NCI-H187 treated with DMSO at 0.1 percent for 48 hours (cell line): Measurements from ENCODE around the gene SFRP2.

Experiments
- DNase-seq: peaks from one replicate; lab custom pipeline; 2025; lab: John Stamatoyannopoulos, UW

SFRP2 gene

DNA sequence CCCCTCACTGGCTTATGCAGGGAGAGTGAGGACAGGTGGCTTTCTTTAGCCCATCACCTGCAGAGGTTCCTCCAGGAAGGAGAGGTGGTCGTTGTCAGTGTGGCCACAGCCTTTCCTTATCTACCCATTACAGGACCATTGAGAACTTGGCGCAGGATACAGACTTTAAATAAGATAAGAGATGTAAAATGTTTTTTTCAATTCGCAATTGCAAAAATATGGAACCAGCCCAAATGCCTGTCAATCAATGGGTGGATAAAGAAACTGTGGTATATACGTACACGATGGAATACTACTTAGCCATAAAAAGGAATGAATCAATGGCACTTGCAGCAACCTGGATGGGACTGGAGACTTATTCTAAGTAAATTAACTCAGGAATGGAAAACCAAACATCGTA, 22.1 kb downstream of the SFRP2 start:
- no peak for DNase-seq

DNA sequence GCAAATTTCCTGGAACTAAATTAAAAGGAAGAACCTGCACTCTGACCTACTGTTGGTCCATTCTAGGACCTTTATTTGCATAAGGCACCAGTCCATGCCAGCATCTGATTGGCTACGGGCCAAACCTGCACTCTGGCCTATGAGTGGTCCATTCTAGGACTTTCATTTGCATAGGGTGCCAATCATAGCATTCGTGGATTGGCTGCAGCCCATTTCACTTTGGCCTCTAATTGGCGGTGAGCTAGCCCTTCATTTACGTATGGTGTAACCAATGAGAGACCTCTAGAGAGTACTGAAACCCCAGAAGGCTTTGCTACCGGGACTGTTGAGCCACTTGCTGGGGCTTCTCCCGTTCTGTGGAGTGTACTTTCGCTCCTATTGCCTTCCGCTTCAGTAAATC, 23.0 kb downstream of the SFRP2 start:
- DNase-seq: no peak

DNA sequence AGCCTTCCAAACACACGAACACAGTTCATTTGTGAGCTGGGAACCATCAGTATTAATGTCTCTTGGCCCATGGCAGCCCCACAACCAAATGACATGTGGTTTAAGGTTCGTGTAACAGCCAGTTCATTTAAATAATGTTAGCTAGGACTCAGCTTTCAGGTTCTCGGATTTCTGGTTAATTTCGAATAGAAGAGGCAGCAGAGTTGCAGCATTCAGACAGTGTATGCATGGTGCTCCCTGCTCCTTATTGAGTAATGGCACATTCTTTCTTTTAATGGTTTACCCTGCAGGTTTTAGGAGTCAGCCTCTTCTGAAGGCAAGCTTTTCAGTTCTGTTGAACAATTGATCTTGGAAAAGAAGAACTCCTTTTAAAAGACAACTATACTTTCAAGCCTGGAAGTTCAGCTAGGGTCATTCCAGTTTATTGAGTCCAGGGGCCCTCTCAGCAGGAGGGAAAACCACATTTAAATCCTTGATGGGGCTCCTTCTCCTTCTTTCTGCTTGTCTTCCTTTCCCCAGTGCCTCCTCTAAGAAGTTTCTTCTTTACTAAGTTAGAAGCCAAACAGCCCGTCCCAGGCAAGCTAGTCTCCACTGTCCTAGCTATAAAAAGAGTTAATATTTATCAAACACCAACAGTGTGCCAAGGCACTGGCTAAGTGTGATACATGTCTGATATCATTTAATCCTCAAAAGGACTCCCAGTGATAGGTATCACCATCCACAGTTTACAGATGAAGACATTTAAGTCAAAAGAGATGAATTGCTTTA, 24.1 kb downstream of the SFRP2 start:
- no peak for DNase-seq

DNA sequence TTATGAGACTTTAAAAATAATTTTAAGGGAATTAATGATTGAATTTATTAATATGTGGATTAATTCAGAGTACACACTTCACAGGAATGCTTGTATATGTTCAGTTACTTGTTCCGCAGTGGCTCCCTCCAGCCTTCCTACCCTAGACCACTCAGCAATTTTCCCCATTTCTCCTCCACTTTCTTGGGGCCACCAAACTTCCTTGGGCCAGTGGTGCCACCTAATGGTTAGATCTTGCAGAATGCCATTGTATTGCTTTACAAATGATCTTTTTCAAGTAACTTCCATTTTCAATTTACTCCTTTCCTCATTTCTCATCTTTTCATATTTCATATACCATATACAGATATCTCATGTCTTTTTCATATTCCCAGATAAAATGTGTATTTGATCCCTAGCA, 25.5 kb downstream of the SFRP2 start:
- DNase-seq: no peak

DNA sequence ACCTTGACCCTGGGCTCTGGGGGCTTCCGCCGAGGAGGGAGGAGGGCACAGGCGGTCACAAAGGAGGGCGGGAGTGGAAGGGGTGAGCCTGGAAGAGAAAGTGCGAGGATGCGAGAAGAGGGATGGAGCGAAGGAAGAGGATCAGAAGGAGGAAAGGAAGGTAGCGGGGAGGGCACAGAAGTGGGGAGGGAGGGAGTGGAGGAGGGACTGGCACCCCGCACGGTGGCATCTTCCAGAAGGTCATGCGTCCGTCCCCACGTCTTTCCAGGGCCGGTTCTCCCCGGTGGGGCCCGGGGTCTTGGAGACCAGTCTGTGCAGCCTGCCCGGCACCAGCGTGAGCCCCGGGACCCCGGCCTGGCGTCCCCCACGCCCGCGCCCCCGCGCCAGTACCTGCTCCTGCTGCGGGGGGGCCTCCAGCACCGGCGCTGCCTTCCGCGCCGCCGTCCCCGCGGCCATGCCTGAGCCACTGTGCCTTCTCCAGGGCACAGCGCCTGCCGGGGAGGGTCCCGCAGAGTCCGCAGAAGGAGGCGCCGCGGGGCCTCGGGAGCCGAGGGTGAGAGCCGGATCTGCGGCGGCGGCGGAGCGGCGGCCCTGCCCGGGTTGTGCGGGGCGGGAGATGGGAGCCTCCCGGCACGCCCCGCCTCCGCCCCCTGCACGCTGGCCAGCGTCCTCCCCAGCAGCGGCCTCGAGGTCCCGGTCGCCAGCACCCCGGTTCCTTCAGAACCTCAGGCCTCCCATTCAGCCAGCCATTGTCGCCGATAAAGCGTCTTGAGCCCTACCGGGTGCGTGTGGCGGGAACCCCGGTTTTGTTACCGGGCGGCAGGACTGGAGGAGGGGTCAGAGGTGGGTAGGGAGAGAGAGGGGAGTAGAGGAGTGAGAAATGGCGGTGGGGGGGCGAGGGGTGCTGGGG, 29.2 kb downstream of the SFRP2 start, which contains the start of gene RNF175:
Gene RNF175 (minus strand): TSS at position 618 of the 910 bp plus-strand sequence. CDS start 162 bp downstream, at position 456.
- DNase-seq: no peak

DNA sequence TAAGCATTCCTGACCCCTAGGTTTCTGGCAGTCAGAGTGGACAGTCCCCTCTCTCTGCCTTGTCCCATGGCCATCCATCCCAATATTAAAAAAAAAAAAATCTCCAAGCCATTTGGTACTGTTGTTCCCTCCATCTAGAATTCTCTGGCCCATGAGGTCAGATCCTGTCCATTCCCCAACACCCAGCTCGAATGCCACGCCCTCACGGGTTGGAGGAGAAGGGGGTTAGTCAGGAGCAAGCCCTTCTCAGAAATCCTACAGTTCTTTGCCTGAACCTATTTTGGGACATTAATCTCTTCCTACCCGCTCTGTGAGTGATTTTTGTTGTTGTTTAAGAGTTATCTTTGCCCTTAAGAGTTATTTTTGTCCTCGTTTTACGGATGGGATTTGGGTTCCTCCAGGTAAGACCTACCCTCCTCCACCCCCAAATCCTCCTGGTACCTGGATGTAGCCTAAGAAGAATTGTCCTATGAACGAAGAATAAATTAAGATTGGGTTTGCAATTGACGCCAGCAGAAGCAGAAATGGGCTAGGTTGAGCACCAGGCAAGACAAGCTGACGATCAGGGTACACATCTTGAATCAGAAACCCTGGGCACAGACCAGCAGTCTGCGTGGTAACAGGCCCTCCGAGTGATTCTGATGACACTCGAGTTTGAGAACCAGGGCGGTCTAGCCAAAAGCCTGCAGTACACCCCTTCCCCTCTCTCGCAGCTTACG, 30.0 kb downstream of the SFRP2 start:
- DNase-seq: no peak

DNA sequence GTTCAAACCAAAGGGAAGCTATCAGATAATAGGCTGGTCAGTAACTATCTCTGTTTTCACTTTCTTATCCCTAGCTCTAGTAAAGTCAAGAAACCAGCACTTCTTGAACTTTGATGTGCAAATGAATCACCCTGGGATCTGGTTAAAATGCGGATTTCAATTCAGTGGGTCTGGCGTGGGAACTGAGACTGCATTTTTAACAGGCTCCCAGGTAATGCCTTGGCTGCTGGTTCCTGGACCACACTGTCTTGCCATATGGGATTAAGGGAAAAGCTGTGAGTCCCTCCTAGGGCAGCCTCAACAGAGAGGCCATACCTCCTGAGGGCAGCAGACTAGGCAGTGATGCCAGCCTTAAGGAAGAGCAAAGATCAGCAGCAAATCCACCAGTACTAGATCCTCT, 30.7 kb downstream of the SFRP2 start:
- no peak for DNase-seq

DNA sequence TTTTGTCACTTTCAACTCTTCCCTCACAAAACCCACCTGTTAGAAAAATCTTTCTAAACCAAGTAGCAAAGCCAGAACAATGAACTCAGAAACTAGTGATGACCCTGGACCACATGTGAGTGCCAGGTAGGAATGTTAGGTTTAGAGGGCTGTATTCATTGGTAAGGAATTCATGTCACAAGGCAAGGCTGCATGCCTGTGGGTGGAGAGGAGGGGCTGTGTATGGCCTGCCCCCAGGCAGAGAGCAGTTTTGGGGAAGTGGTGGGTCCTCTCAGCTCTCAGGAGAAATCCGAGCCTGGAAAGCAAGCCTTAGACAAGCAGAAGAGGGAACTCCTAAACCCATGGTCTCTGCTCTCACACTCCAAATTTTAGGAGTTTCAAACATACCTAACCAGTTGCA, 31.5 kb downstream of the SFRP2 start:
- no peak for DNase-seq

DNA sequence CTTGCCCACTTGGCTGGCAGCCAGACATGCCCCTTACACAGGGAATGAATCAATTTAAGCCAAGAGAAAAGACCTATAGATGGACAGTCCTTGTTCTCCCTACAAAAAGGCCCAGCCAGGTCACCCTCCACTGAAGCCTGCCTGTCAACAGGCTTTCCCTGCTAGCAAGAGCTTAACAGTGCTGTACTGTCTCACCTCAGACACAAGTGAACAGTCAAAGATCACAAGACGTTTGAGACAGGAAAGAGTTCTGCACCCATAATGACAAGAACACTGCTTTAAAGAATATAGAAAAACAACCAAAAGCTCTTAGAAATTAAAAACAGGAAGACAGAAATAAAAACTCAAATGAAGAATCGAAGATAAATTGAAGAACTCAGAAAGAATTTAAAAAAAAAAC, 33.7 kb downstream of the SFRP2 start:
- no peak for DNase-seq

DNA sequence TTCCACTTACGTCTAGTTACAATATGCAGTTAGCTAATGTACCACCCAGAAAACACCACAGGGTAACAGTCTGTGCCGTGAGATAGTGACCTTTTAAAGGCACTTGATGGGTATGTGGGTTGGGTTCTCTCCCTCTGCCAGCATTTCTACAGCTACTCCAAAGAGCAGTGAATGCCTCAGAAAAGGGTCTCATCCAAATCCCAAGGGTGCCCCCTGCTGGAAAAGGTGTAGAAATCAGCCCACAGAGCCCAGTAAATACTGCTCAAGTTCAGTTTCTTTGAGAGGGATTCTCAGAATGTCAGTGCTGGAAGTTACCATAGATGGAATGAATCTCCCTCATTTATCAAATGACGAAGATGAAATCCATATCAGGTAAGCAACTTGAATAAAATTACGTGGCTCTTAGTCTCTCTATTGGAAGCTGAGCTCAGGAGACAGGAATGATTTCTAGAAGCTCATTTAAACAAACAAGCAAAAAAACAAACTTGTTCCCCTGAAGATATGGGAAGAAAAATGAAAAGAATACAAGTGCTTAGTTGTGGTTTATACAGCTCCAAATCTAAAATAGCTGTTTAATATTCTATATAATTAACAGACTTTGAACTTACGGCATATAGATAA, 38.6 kb downstream of the SFRP2 start:
- no peak for DNase-seq

DNA sequence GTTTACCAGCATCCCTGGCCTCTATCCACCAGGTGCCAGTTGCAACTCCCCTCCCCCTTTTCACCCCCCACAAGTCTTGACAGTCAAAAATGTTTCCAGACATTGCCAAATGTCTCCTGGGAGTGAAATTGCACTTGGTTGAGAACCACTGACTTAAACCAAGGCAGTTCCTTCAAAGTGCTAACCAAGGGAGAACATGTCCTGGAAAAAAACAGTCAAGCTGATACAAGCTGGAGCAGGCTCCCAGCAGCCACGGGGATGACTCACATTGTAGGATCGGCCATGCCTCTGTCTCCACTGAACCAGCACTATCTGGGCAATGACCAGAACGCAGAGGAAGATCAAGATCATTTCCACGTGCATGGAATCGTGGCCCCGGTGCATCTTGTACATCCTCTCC, 40.5 kb downstream of the SFRP2 start:
- DNase-seq: no peak

DNA sequence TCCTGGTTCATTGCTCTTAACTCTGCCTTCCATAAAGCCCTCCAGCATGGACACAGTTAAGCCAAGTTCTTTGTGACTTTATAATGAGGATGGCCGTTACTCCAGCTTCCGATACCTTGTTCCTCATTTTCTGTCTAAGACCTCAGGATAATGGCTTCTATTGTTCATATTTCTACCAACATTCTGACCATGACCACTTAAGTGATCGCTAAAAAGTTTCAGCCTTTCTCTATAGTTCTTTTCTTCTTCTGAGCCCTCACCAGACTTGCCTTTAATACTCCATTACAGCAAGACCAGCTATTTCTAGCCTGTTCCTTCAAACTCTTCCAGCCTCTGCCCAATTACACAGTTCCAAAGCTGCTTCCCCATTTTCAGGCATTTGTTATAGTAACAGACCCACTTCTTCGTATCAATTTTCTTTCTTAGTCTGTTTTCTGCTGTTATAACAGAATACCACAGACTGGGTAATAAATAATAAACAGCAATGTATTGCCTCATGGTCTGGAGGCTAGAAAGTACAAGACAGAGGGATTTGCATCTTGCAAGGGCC, 41.4 kb downstream of the SFRP2 start:
- no peak for DNase-seq

DNA sequence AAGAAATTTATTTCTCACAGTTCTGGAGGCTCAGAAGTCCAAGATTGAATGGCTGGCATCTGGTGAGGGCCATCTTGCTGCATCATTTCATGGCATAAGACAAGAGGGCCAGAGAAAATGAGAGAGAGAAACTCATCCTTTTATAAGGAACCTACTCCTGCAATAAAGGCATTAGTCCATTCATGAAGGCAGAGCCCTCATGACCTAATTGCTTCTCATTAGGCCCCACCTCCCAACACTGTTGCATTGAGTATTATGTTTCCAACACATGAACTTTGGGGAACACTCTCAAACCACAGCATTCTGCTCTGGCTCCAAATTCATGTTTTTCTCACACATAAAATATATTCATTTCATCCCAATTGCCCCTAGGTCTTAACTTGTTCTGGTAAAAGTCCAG, 43.2 kb downstream of the SFRP2 start:
- no peak for DNase-seq

DNA sequence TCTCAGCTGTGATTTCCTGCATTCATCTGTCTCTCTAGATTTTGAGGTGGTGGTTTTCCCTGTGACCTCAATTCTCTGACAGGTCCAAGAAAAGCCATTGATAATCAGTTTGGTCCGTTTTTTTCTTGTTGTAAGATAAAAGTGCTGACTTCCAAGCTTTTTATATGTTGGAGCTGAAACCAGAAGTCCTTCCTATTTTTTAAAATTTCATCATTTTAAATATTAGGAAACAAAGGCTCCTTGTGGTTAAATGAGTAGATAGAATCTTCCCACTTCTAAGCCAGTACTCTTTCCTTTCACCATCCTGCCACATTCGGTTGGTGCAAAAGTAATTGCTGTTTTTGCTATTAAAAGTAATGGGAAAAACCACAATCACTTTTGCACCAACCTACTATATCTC, 47.3 kb downstream of the SFRP2 start:
- DNase-seq: no peak

DNA sequence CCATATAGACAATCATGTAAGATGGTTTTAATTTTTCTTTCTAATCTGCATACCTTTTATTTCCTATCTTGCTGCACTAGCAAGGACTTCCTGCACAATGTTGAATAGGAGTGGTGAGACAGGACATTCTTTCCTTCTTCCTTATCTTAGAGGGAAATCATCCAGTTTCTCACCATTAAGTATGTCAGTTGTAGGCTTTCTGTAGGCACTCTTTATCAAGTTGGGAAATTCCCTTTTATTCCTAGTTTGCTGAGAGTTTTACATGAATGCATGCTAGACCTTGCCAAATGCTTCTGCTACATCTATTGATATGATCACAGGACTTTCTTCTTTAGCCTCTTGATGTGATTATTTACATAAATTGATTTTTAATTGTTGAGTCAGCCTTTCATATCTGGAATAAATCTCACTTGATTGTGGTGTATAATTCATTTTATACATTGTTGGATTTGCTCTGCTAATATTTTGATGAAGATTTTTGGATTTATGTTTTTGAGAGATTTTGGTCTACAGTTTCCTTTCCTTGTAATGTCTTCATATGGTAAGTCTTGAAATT, 52.9 kb downstream of the SFRP2 start:
- DNase-seq: no peak

DNA sequence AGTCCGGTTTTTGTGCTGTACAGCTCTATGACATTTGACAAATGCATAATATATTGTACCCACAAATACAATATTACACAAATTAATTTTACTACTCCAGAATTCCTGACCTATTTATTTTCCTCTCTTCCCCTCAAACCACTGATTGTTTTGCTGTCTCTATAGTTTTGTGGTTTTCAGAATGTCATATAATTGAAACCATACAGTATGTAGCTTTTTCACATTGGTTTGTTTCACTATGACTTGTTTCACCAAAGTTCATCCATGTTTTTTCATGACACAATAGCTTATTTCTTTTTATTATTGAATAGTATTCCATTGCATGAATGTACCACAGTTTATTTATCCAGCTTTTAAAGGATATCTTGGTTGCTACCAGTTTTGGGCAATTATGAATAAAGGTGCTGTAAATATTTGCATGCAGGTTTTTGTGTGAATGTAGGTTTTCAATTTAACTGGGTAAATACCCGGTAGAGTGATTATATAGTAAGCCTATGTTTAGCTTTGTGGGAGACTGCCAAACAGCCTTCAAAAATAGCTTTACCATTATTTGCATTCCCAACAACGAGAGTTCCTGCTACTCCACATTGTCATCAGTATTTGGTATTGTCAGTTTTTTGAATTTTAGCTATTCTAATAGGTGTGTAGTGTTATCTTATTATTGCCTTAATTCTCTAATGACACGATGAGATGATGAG, 55.0 kb downstream of the SFRP2 start:
- DNase-seq: no peak

DNA sequence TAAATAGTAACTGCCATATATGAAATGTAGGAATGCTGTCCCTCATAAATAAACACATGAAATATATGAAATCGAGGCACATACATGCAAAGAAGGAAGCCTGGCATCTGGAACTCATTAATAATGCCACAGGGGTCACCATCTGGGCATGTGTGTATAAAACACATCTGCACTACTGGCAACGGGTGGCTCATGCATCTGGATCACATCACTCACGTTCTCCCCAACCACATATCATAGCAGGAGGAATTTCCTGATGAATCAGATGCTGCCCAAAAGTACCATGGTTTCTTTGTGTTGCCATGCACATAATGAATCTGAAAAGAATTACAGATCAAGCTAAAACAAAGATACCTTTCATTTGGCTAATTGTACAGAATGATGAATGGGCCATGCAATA, 57.6 kb downstream of the SFRP2 start:
- no peak for DNase-seq
